Kidney epithelial cell (primary cell): ENCODE results near the gene SNX19. TPM values are rescaled to one million over a fixed set of nuclear protein-coding genes. Genes with fewer than 3 reads are reported as not detected.

Experiments
- DNase-seq: peaks from one replicate; pipeline ENCODE4 v3.0.0-alpha.2; 2010; ENCODE audit warnings: low read depth
- H3K27me3 ChIP-seq: 2 replicates; pipeline ENCODE4 v1.6.0; 2011; ENCODE audit warnings: low read length; ENCODE audit not compliant: control insufficient read depth, insufficient read depth
- H3K36me3 ChIP-seq: 2 replicates; pipeline ENCODE4 v1.5.1; 2011; ENCODE audit warnings: low read length; ENCODE audit not compliant: control insufficient read depth, insufficient read depth
- H3K4me3 ChIP-seq: 2 replicates; pipeline ENCODE4 v1.5.1; 2011; ENCODE audit warnings: low read depth, mild to moderate bottlenecking, control low read depth, low read length
- total RNA-seq: library from RNA; depleted of rRNA; stranded (reverse); fragments of >200 nt; gene quantifications from 2 replicates; pipeline ENCODE4 v1.2.3, GENCODE V29; 2015
- TF ChIP-seq, protein P1 (sequence below): IDR thresholded peaks from 2 replicates; pipeline ENCODE4 v1.5.1; 2011; ENCODE audit warnings: mild to moderate bottlenecking, moderate library complexity, low read length, control low read depth, inconsistent platforms; ENCODE audit not compliant: insufficient read depth, poor library complexity, severe bottlenecking

The SNX19 gene
- total RNA-seq, 1 donor from 2014 or later: 96.1 TPM

DNA sequence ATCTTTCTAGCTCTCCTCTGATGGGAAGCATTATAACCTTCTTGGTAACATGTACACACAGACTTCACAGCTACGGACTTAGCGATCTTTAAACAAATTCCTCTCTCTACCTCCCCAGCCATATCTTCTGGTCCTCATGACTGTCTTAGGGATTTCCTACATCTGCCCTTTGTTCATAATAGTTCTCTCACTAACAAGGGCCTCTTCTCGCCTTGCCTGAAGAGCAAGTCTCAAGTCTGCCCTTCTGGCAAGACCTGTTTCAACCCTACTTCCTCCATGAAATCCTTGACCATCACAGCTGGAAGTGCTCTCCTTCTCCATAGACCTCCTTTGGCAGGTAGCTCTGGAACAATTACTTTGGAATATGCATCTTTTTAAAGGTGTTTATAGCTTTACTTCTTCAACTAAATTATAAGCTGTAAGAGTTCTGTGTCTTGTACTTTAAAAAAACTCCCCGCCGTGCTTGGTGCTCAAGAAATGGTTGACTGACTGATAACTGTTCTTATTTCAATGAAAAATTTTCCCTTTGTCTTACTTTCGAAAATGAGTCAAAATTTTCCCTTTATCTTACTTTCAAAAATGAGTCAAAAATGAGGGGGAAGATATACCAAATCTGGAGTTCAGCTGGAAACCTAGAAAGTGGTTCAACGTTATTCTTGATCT lies 34.7 kb downstream of the SNX19 start:
- no peak overlapping the region for H3K4me3 ChIP-seq
- TF ChIP-seq, protein P1, sequence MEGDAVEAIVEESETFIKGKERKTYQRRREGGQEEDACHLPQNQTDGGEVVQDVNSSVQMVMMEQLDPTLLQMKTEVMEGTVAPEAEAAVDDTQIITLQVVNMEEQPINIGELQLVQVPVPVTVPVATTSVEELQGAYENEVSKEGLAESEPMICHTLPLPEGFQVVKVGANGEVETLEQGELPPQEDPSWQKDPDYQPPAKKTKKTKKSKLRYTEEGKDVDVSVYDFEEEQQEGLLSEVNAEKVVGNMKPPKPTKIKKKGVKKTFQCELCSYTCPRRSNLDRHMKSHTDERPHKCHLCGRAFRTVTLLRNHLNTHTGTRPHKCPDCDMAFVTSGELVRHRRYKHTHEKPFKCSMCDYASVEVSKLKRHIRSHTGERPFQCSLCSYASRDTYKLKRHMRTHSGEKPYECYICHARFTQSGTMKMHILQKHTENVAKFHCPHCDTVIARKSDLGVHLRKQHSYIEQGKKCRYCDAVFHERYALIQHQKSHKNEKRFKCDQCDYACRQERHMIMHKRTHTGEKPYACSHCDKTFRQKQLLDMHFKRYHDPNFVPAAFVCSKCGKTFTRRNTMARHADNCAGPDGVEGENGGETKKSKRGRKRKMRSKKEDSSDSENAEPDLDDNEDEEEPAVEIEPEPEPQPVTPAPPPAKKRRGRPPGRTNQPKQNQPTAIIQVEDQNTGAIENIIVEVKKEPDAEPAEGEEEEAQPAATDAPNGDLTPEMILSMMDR: no peak
- no peaks in the 10 kb centered on the region for H3K36me3 ChIP-seq
- DNase-seq: no peak
- H3K27me3 ChIP-seq: no peaks in the 10 kb centered on the region

DNA sequence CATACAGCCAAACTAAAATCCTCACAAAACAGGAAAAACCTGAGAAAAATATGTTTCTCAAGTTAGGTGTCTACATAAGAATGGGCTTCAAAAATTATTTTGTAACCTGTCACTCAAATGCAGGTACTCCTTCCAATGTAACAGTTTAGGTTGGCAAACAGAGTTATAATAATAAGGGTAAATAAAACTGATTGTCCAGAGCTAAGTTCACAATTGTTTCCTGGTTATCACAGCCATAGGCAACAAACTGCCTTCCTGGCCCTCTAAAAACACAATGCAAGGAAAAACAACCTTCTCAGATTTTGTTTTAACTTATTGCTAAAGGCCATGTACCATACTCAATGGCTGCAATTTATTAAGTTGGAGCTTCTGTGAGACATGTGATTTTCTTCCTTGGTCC lies 36.4 kb downstream of the SNX19 start:
- Histone ChIP-seq H3K36me3 (no peaks in the 10 kb centered on the region), H3K4me3 (no peak overlapping the region), H3K27me3 (no peaks in the 10 kb centered on the region)
- TF ChIP-seq, protein P1: no peak
- no peak for DNase-seq

DNA sequence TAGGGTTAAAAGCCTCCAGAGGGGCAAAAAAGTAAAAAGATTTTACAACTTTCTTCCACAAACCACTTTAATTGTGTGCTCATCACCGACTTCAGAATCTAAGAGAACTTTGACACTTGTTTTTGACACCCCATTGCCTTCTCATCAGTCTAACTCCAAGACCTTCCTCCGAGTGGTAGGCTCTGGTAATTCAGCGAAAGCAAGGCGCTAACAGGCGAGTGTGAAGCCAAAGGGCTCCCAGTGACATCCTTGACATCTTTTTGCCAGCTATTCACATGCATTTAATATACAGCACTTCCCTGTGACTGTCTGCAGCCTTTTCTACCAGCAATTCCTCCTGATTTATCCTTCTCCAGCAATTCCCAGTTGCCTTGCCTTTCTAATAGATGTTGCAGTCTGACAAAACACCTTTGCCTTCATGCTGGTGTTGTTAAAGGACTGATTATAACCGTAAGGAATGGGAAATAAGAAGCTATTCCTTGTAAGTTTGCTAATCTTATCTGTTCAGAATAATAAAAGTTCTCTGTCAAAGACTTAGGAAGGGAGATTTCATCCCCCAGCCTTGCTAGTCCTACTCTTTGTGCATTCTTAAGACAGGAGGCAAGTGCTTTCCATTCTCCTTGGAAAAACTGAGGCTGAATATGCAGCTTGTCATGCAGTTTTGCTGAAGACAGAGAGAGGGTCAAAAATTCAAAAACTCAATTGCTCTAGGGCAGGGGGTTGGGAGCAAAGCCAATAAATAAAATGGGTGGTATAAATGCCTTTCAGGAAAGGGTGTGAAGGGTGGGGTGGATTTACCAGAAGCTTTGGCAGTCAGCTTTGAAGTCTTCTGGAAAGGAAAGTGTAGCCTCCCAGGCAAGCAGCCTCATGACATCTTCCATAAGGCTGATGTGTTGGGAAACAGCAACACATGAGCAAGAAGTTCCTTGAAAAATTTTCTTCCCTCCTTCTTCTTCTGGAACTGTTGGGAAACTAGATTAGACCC lies 39.1 kb downstream of the SNX19 start:
- Histone ChIP-seq H3K27me3 (no peaks in the 10 kb centered on the region), H3K36me3 (no peaks in the 10 kb centered on the region)
- no peak for DNase-seq

DNA sequence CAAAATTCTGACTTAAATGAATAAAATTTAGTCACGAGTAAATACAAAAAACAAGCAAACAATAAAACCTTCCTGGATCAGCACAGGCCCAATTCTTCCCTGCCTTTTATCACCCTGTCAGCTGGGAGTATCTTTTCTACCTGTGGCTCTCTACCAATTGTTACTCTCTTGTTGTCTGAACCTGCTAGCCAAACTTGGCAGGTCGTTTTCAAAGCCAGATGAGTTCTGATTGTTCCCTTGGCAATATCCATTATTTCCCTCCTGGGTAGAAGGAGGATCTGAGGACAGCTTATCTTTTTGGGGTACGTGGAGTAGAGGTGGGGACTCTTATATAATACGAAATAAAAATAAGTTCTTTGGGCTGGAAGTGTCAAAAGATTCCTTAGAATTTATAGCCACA lies 40.2 kb downstream of the SNX19 start:
- TF ChIP-seq, protein P1: no peak
- Histone ChIP-seq H3K36me3 (no peaks in the 10 kb centered on the region), H3K4me3 (no peak overlapping the region), H3K27me3 (no peaks in the 10 kb centered on the region)
- DNase-seq: no peak

More for the DNA sequence above, 39.1 kb downstream of the SNX19 start:
- TF ChIP-seq, protein P1: no peak
- no peak overlapping the region for H3K4me3 ChIP-seq

DNA sequence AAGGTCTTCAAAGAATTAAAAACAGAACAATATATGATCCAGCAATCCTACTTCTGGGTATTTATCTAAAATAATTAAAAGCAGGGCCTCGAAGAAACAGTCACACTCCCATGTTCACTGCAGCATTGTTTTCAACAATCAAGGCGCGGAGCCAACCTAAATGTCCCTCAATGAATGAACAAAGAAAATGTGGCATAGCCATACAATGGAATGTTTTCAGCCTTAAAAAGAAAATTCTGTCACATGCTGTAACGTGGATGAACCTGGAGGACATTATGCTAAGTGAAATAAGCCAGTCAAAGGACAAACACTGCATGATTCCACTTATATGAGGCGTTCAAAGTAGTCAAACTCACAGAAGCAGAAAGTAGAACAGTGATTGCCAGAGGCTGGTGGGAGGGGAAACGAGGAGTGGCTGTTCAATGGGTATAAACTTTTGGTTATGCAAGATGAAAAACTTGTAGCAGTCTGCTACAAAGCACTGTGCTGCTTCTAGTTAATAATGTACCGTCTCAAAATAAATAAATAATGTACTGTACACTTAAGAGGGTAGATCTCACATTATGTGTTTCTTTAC lies 41.2 kb downstream of the SNX19 start:
- no peaks in the 10 kb centered on the region for H3K36me3 ChIP-seq
- TF ChIP-seq, protein P1: no peak
- no peak overlapping the region for H3K4me3 ChIP-seq
- no peak for DNase-seq
- H3K27me3 ChIP-seq: no peaks in the 10 kb centered on the region
